ENCODE data around the gene CGB5.

Gene CGB5

DNA sequence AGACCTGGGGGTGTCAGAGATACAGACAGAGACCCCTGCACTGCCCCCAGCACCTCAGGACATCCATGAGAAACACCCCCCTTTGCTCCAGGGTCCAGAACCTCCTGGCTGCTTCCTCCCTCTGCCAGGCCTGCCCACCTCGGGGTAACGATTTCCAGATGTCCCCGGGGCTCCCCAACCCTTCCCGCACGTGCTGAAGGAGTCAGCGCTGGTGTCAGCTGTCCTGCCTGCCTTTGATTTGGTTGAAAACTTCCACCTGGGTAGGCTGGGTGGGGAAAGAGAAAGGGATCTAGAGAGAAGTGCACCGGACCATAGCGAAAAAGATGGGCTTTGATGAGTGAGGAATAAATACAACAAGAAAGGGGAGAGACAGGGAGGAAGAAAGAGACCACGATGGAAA, 15.4 kb downstream of the CGB5 start:
- DNase-seq: no peak

DNA sequence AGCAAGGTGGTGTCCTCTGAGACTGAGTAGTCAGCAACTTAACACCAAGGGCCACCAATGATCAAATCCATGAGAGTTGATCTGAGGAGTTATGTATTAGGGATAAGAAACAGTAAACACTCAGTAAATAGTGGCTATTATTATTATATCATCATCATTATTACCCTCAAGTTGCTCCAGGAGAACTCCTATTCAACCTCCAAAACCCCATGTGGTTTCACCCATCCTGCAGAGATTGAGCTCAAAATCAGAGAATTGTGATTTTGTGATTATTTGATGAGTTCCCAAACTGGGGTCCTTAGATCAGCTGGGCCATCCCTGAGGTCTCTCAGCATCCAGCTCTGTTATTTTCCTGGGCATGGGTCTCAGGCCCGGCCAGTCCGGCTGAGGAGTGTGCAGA, 17.4 kb downstream of the CGB5 start:
- DNase-seq: no peak

DNA sequence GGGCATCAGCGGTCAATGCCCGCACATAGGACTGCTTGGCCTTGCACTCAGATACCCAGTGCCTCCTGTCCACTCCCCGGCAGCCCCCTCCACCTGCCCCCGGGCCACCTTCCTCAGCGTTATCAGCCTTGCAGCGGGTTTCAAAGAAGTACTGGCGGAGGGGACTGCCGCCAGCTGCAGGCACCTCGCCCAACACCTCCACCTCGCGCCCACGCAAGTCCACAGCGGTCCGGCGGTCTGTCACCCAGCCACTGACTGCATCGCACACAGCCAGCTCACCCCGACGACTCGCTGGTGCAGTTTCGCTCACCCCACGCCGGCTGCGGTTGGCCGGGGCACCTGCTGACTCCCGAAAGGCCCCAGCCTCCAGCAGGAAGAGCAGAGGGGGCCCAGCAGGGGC, 17.8 kb downstream of the CGB5 start:
- no peak for DNase-seq

DNA sequence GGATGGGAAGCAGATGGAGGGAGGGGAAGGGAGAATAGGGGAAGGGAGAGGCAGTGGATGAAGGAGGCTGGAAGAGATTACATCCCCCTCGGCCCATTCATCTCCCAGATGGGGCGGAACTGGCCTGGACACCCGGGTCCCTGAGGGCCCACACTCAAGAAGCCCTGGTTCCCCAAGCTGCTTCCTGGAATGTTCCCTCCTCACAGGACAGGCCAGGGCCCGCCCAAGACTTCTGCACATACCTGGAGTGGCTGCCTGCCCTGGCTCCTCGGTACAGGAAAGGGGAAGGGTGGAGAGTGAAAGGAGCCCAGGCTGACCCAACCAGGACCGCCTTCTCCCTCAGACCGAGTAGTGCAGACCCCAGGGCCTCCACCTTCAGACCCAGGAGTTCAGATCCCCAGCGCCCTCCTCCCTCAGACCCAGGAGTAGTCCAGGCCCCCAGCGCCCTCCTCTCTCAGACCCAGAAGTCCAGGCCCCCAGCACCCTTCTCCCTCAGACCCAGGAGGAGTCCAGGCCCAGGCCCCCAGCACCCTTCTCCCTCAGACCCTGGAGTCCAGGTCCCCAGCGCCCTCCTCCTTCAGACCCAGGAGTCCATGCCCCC, 20.5 kb downstream of the CGB5 start:
- DNase-seq: no peak

DNA sequence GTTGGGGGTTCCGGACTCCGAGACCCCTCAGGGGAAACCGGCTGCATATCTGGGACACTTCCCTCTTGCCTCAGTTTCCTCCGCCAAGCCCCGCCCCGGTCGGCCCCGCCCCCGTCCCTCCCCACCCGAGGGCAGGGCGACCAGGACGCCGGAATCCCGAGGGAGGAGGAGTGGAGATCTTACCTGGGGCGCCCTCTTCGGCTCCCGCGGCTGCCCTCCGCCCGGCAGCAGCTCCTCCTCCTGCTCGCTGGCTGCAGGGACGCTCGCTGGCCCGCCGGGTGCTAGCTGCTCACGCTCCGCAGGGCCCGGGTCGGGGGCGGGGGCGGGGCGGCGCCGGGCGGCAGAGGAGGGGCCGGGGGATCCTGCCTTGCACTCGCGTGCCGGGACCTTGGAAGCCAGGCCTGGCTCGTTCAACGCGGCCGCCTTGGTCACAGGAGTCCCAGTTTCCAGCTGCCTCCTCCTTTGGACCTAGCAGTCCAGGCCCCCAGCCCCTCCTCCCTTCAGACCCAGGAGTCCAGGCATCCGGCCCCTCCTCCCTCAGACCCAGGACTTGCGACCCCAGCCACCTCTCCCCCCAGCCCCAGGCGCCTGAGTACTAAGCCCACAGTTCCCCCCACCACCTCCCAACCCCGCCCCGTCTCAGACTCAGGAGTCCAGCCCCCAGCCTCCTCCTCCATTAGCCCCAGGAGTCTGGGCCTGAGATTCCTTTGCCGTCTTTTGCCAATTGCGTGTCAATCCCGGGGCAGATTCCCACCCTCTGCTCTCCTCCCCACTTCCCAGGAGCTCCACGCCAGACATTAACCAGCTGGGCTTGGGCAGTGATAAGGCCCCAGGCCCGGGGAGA, 21.3 kb downstream of the CGB5 start, which contains the start of gene NTF4:
TSS of gene NTF4 (minus strand) at position 51 of the 844 bp plus-strand sequence. CDS start 2,821 bp downstream, outside the sequence.
- no peak for DNase-seq

DNA sequence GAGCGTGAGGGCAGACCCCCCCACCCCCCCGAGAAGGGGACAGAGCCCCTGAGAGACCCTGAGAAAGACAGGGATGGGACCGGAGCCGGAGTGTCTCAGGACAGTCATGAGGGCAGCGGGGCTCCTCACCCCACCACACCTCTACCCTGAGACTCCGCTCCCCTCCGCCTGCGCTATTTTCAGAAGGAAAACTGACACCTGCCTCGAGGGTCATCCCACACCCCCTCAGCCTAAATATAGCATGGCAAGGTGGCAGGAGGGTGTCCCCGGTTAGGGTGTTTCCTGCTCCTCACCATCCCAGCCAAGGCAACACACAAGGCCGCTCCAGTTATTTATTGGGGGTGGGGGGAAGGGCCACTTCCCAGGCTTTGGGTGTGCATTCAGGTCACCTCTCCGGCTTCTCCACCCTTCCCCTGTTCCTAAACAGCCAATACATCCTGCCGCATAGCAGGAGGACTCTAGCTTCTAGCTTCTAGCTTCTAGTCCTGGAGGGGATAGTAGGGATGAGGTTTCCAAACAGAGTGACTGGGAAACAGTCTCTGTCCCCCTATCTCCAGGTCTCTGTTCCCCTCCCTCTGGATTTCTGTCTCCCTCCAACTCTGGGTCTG, 22.4 kb downstream of the CGB5 start:
- DNase-seq: no peak

DNA sequence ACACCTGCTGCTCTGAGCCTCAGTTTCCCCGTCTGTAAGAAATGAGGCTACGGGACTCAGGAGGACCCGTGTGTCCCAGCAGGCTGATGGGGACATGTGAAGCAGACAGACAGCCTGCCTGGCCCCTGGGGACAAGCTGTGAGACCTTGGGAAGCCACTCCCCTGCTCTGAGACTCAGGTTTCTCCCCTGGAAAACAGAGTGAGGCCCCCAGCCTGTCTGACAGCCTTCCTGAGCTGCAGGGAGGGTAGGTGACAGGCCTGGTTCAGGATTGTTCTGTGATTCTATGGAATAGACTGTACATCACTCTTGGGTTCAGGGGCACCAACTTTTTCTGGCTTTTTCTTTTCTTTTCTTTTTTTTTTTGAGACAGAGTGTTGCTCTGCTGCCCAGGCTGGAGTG, 23.9 kb downstream of the CGB5 start:
- DNase-seq: no peak

DNA sequence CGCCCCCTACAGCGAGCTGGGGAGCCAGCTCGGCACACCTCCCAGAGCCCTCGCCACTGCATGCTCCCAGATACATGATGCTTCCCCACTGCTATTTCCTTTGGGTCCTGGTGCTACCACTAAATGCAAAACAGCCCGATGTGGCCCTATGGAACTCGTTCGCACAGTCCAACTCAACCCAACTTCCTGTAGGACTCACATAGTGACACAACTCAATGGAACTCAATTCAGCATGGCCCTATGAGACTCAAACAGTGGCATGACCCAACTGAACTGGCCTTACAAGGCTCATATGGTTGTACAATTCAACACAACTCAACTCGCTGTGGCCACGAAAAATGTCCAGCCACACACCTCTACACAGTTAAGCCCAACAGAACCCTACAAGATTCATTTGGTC, 25.4 kb downstream of the CGB5 start:
- DNase-seq: no peak

DNA sequence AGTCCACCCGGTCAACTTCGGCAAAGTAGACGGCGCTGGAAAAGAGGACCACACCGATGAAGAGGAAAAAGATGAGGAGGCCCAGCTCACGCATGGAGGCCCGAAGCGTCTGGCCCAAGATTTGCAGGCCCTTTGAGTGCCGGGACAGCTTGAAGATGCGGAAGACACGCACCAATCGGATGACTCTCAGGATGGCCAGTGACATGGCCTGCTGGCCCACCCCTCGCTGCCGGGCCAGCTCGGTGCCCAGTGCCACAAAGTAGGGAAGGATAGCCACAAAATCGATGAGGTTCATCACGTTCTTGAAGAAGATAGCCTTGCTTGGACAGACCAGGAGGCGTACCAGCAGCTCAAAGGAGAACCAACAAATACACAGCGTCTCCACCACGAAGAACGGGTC, 26.8 kb downstream of the CGB5 start:
- no peak for DNase-seq

DNA sequence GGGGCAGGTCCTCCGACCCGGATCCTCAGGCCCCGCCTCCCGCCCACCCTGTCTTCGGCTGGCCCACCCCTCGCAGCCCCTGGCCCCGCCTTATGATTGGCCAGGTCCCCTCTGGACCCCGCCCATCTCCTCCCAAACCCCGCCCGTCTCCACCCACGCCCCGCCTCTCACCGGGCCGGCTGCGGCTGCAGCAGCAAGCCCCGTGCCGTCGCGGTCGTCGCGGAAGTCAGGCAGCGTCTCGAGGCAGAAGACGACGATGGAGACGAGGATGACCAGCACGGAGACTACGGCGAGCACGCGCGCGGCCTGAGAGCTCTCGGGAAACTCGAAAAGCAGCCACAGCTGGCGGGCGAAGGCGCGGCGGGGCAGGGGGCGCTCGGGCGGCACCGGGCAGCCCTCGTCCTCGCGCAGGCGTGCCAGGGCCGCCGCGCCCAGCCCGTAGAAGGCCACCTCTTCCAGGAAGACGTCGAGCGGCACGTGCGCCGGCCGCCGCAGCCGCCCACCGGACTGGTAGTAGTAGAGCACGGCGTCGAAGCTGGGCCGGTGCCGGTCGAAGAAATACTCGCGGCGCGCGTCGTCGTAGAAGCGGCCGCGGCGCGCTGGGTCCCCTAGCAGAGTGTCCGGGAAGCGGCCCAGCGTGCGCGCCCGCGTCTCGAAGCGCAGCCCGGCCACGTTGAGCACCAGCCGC, 28.4 kb downstream of the CGB5 start:
- DNase-seq: no peak

DNA sequence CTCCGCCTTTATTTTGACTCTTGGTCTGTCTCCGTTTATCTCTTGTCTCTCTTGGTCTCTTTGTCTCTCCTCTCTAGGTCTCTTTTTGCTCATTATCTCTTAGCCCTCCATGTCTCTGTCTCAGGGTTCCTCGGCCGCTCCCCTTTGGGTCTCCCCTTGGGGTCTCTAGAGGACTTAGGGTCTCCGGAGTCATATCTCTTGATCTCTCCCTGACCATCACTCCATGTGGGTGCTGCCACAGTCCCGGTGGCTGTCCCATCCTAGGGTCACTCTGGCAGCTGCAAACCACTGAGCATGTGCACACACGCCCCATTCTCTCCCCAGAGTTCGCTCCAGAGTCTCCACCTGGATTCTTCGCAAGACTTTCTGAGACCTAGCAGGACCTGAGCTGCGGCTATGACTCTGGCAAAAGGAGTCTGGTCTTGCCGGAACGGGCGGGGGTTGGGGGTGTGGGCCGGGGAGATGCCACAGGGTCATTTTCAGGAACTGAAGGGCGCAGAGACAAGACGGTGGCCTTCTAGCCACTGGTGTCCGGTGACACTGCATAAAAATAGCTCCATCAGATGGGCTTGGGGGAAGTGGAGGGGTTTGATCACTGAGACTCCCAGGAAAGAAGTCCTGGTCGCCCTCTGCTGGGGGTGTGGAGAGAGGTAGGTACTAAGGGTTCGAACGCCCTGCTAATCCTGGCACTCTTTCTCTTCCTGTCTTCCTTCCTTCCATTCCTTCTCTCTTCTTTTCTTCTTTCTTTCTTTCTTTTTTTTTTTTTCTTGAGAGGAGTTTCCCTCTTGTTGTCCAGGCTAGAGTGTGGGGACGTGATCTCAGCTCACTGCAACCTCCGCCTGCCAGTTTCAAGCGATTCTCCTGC, 30.1 kb downstream of the CGB5 start:
- peak; percentile 10 for DNase-seq

DNA sequence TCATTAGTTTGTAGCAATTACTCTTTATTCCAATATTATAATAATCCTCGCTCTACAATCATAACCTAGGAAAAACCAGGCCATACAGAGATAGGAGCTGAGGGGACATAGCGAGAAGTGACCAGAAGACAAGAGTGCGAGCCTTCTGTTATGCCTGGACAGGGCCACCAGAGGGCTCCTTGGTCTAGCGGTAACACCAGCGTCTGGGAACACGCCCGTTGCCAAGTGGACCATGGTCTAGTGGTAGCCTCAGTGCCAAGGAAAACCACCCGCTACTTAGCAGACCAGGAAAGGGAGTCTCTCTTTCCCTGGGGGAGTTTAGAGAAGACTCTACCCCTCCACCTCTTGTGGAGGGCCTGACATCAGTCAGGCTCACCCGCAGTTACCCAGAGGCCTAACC, 31.2 kb downstream of the CGB5 start:
- DNase-seq: peak; percentile 13

DNA sequence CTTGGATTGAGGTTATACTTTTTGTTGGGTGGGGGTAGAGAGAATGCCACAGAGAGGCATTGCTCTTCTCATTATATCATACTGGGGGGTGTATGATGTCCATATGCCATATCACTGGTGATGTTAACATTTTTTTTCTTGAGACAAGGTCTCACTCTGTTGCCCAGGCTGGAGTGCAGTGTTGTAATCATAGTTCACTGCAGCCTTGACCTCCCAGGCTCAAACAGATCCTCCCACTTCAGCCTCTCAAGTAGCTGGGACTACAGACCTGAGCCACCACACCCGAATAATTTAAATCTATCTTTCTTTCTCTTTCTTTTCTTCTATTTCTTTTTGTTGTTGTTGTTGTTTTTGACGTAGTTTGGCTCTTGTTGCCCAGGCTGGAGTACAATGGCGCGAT, 36.7 kb downstream of the CGB5 start:
- DNase-seq: no peak

DNA sequence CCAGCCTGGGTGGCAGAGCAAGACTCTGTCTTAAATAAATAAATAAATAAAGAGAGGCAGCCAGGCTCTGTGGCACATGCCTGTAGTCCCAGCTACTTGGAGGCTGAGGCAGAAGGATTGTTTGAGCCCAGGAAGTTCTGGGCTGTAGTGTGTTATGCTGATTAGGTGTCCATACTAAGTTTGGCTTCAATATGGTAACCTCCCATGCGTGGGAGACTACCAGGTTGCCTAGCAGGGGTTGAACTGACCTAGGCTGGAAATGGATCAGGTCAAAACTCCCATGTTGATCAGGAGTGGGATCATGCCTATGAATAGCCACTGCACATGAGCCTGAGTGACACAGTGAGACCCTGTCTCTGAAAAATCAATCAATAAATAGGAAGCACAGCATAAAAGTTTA, 37.6 kb downstream of the CGB5 start:
- no peak for DNase-seq

DNA sequence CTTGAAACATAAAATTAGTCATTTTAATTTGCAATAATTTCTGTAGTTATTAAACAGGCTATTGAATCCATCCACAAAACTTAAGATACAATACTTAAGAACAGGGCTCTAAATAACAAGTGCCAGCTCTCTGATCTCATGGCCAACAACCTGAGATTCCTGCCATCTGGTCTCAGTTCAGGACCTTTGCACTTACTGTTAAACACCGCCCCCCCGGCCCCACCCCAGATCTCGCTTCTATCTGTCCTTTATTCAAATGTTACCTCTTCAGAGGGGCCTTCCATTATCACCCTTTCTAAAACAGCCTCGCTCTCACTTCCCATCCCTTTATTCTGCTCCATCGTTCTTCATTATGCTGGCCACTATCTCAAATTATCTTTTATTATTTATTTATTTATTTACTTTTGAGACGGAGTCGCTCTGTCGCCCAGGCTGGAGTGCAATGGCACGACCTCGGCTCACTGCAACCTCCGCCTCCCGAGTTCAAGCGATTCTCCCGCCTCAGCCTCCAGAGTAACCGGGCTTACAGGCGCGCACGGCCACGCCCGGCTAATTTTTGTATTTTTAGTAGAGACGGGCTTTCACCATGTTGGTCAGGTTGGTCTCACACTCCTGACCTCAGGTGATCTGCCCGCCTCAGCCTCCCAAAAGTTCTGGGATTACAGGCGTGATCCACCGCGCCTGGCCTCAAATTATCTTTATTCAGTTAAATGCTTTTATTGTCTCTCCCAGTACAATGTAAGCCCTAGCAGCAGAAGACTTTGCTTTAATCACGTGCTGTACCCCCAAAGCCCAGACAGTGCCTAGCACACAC, 40.8 kb downstream of the CGB5 start:
- DNase-seq: no peak

DNA sequence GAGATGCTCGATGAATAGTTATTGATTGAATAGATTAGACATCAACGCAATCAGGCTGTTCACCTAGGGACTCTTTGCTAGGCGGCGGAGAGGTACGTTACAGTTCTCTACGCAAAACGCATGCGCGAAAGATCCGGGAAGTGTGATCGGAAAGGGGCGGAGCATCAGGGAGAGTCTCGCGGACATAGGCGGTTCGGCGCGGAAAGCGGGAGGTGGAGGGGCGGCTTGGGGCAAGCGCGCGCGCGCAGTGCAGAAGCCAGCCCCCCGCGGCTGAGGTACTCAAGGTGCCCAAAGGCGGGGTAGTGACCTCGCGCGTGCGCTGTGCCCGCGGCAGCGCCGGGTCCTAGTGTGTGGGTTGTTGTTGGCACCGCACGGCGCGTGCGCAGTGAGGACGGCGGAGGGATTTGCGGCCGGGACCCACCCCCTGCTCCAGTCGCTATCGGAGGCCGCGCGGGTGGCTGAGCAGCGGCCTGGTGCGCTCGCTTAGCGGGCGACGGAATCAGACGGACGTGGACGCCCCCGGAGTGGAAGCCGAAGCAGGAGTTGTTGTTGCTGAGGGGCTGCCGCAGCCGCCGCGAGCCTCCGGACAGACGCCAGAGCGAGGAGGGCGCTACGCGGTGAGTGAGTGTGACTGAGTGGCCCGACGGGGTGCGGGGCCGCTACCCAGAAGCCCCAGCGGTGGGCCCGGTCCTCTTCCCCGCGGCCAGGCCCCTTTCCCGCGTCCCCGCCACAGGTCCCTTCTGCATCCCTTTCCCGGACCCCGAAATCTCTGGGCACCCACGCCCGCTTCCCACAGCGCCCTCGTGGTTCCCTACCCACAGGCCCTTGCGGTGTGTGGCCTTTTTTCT, 41.6 kb downstream of the CGB5 start, which contains the start of gene SNRNP70:
TSS of gene SNRNP70 (plus strand) at position 432 of the 848 bp plus-strand sequence. CDS start 964 bp downstream, outside the sequence.
- DNase-seq: peak; percentile 99

DNA sequence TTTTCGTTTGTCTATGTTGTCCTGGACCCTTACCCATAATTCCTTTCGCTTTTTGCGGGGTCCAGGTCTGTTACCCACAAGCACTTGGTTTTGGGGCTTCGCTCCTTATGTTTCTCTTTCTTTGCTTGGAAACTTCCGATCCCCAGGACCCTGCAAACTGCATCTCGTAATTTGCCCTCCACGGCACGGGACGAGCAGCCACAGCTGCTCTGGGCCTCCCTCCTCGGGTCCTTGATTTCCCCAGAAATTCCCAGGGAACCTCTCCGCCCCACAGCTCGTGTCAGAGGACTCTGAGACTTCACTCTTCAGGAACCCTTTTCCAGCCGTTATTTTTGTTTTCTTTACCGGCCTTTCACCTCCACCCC, 42.2 kb downstream of the CGB5 start:
- DNase-seq: no peak

DNA sequence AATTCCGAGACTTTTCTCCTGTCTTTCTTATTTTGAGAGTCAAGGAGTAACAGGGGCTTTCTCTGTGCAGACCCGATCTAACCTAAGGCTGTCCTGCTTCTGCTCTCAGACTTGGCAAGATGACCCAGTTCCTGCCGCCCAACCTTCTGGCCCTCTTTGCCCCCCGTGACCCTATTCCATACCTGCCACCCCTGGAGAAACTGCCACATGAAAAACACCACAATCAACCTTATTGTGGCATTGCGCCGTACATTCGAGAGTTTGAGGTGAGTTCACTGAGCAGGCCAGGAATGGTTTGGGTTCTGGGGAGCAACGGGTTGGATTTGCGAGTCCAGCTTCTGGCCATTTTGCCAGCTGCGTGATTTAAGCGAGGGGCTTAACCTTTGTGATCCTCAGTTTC, 42.6 kb downstream of the CGB5 start:
- DNase-seq: no peak

DNA sequence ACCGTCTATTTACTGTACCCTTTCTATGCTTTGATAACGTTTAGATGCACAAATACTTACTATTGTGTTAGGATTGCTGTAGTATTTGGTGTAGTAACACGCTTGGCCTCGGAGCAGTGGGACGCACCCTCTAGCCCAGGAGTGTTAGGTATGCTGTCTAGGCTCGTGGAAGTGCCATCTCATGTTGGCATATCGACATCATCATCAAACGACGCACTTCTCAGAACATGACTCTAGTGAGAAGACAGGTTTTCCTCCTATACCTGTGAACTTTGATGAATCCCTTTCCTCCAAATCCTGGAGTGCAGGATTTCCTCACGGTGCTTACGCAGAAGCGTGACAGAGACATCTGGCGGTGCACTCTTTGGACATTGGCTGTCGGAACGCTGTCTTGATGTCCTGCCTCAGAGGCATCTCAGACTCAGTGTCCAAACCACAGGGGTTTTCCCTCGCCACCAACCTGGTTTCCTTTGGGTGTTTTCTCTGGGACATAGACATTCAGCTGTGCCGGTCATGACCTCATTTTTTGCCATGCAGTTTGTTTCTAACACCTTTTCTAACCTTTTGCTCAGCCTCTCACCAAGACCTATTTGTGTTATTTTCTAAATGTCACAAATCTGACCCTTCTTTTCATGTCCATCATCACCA, 47.9 kb downstream of the CGB5 start:
- no peak for DNase-seq

DNA sequence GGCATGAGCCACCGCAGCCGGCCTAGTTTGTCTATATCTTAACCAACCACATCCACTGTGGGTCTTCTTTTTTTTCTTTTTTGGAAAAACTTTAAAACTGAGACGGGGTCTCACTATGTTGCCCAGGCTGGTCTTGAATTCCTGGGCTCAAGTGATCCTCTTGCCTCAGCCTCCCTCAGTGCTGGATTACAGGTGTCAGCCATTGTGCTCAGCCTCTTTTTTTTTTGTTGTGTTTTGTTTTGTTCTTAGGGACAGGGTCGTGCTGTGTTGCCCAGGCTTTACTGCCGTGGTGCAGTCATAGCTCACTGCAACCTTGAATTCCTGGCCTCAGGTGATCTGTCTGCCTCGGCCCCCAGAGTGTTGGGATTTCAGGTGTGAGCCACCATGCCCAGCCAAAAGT, 49.0 kb downstream of the CGB5 start:
- DNase-seq: no peak

All from T1000 (cell line).